Mesothelial cell of epicardium (in vitro differentiated cells): Measurements from ENCODE around the gene SLC22A8. TPM values are rescaled to one million over a fixed set of nuclear protein-coding genes. Genes with fewer than 3 reads are reported as not detected.
"Not testable (repeated sequence)": the region's sequence is repeated elsewhere in the genome, so short reads cannot be mapped to it uniquely, and the experiment has no call there.

ENCODE experiments used
- DNase-seq, 2 experiments: peaks; one replicate each; pipeline ENCODE4 v3.0.0; 2021; ENCODE audit warnings: low spot score in 2 of 2; ENCODE audit not compliant: unreplicated experiment in 2 of 2
- H3K27ac Mint-ChIP-seq: 2 replicates; pipeline ENCODE4 v1.8.0; 2021; ENCODE audit warnings: mixed read lengths
- H3K27me3 Mint-ChIP-seq: 2 replicates; pipeline ENCODE4 v1.8.0; 2021; ENCODE audit warnings: low read depth, mixed read lengths
- H3K36me3 Mint-ChIP-seq: 2 replicates; pipeline ENCODE4 v1.8.0; 2021; ENCODE audit warnings: mixed read lengths
- H3K4me1 Mint-ChIP-seq: 2 replicates; pipeline ENCODE4 v1.8.0; 2021; ENCODE audit warnings: mixed read lengths
- H3K4me3 Mint-ChIP-seq: 2 replicates; pipeline ENCODE4 v1.8.0; 2021; ENCODE audit warnings: mild to moderate bottlenecking, moderate library complexity, mixed read lengths
- H3K9me3 Mint-ChIP-seq: 2 replicates; pipeline ENCODE4 v1.8.0; 2021; ENCODE audit warnings: mixed read lengths
- total RNA-seq: library from RNA; stranded (reverse); gene quantifications from 3 replicates; pipeline ENCODE4 v1.2.1, GENCODE V29; 2021
- TF ChIP-seq, protein P1 (sequence below): fragments of 200-600 bp; sonication (generic); IDR thresholded peaks from one replicate; pipeline ENCODE4 v1.5.0; 2021; ENCODE audit warnings: antibody characterized with exemption; ENCODE audit not compliant: unreplicated experiment

Gene SLC22A8
- total RNA-seq, 1 donor from 2014 or later: not detected

DNA sequence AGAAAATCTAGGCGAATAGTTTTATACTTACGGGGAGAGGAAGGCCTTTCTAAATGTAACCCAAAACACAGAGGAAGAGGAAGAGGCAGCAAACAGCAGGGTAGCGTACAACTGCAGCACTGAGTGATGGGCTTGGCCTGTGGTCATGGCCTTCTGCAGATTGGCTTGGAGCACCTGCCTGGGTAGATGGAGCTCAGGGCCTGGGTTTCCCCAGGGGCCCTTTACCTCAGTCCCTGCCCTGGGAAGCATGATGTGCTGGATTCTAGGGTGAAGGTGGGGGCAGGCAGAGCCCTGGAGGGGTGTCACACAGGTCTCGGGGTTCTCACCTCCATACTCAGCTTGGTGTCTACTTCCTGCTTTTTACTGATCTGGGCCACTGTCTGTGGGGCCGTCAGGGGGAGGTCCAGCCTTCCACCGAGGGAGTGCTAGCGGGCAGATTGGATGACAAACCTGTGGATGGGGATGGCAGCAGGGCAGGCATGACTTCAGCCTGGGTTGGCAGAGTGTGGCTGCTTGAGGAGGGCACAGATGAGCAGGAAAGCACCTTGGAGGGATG is 66.8 kb downstream of the SLC22A8 start:
- Mint-ChIP-seq H3K4me3 (no peak overlapping the region), H3K9me3 (peaks cover 4% of the 10 kb centered on the region), H3K36me3 (peaks cover 4% of the 10 kb centered on the region), H3K4me1 (peaks cover 6% of the 10 kb centered on the region), H3K27ac (no peak overlapping the region), H3K27me3 (no peaks in the 10 kb centered on the region)
- no peak for DNase-seq
- TF ChIP-seq, protein P1, sequence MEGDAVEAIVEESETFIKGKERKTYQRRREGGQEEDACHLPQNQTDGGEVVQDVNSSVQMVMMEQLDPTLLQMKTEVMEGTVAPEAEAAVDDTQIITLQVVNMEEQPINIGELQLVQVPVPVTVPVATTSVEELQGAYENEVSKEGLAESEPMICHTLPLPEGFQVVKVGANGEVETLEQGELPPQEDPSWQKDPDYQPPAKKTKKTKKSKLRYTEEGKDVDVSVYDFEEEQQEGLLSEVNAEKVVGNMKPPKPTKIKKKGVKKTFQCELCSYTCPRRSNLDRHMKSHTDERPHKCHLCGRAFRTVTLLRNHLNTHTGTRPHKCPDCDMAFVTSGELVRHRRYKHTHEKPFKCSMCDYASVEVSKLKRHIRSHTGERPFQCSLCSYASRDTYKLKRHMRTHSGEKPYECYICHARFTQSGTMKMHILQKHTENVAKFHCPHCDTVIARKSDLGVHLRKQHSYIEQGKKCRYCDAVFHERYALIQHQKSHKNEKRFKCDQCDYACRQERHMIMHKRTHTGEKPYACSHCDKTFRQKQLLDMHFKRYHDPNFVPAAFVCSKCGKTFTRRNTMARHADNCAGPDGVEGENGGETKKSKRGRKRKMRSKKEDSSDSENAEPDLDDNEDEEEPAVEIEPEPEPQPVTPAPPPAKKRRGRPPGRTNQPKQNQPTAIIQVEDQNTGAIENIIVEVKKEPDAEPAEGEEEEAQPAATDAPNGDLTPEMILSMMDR: no peak

DNA sequence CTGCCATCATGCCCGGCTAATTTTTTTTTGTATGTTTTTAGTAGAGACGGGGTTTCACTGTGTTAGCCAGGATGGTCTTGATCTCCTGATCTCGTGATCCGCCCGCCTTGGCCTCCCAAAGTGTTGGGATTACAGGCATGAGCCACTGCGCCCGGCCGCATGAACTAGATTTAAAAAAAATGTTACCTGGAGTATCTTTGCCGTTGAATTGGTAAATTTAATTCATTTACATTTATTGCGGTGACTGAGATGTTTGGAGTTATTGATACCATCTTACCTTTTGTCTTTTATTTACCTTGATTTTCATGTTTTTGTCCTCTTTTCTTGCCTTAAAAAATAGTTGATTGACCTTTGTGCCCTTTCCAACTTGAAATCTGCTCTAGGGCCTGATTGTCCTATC is 70.1 kb downstream of the SLC22A8 start:
- H3K36me3 Mint-ChIP-seq, H3K27ac Mint-ChIP-seq, H3K9me3 Mint-ChIP-seq, H3K27me3 Mint-ChIP-seq, H3K4me3 Mint-ChIP-seq, H3K4me1 Mint-ChIP-seq: not testable (repeated sequence)
- peak in 1 of 2 experiments; percentile 5 for DNase-seq

Other genes starting within 250 kb of the SLC22A8 start
- gene TAF6L, start 244.4 kb downstream of the SLC22A8 start, total RNA-seq: 40.2 to 42.9 TPM (median 42.8 TPM) in 3 replicates
- 31.3 to 33.9 TPM (median 32.6 TPM) in 3 replicates for gene TMEM179B, start 228.4 kb downstream of the SLC22A8 start, total RNA-seq
- 17.4 to 21.4 TPM (median 19.2 TPM) in 3 replicates for gene TMEM223, start 223.8 kb downstream of the SLC22A8 start, total RNA-seq
- gene NXF1, start 210.4 kb downstream of the SLC22A8 start, total RNA-seq: 108 to 111 TPM (median 110 TPM) in 3 replicates
- gene STX5, start 183.8 kb downstream of the SLC22A8 start, total RNA-seq: 55.2 to 57.9 TPM (median 55.8 TPM) in 3 replicates
- gene TEX54, start 183.0 kb downstream of the SLC22A8 start, total RNA-seq: not detected in 3 replicates
- 59.3 to 63.7 TPM (median 62.1 TPM) in 3 replicates for gene WDR74, start 176.3 kb downstream of the SLC22A8 start, total RNA-seq
- gene SLC3A2, start 134.9 kb downstream of the SLC22A8 start, total RNA-seq: 205 to 212 TPM (median 208 TPM) in 3 replicates
- 0.09 to 0.72 TPM (median 0.11 TPM) in 3 replicates for gene CHRM1, start 94.5 kb downstream of the SLC22A8 start, total RNA-seq
- not detected in 3 replicates for gene SLC22A6, start 30.9 kb downstream of the SLC22A8 start, total RNA-seq
- gene SLC22A24, start 128.4 kb upstream of the SLC22A8 start, total RNA-seq: not detected in 3 replicates
- gene SLC22A25, start 227.8 kb upstream of the SLC22A8 start, total RNA-seq: not detected in 3 replicates